Inflammatory macrophage treated with lipopolysaccharide for 4 hours (primary cell): ENCODE measurements around the gene PRKAB1.
A peak's percentile ranks its signal among the peaks of the same experiment; 100 is the strongest.

Experiments
- DNase-seq: peaks from one replicate; pipeline ENCODE4 v3.0.0-alpha.2; 2020

PRKAB1 gene

GRCh38 chr12:119714614-119715267, 46.8 kb downstream of the PRKAB1 start:
- no peak for DNase-seq

- DNase-seq: no peak
Measured at GRCh38 chr12:119715268-119715620, 47.3 kb downstream of the PRKAB1 start.

GRCh38 chr12:119718141-119718540, 50.2 kb downstream of the PRKAB1 start:
- no peak for DNase-seq

- DNase-seq: no peak
Measured at GRCh38 chr12:119720349-119720748, 52.4 kb downstream of the PRKAB1 start.

GRCh38 chr12:119721306-119721705, 53.4 kb downstream of the PRKAB1 start:
- DNase-seq: no peak

- no peak for DNase-seq
Measured at GRCh38 chr12:119725523-119725922, 57.6 kb downstream of the PRKAB1 start.

GRCh38 chr12:119727600-119728443, 59.9 kb downstream of the PRKAB1 start:
- no peak for DNase-seq

- no peak for DNase-seq
Measured at GRCh38 chr12:119728444-119728745, 60.5 kb downstream of the PRKAB1 start.

- no peak for DNase-seq
Measured at GRCh38 chr12:119729871-119730270, 61.9 kb downstream of the PRKAB1 start.

GRCh38 chr12:119730381-119730780, 62.4 kb downstream of the PRKAB1 start:
- peak; percentile 5 for DNase-seq
